ENCODE results near the gene KLC1.
"Not testable (repeated sequence)": the region's sequence is repeated elsewhere in the genome, so short reads cannot be mapped to it uniquely, and the experiment has no call there.

The KLC1 gene

DNA sequence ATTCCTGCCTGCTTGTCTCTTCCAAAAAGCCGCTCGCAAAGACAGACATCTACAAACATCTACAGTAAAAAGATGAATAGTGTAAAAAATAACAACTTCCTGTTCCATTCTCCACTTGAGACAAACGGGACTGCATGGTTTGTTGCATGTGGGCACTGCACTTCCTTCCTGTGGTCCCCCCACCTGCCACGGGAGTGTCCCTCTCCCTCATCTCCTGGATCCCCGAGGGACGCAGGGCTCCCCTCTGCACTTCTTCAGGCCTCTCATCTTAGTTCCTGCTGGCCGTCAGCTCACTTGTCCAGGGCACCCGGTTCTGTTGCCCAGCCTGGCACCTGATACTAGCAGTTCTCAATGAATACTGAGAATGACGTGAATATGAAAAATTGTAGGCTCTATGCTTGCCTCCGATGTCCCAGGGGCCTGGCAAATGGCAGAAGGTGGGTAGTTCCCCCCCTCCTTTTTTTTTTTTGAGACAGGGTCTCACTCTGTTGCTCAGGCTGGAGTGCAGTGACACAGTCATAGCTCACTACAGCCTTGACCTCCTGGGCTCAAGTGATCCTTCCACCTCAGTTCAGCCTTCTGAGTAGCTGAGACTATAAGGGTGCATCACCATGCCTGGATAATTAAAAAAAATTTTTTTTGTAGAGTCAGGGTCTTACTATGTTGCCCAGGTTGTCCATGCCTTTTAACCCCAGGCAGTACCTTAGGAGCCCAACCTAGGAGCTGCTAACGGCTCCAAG, 3.5 kb upstream of the KLC1 start:
- peak in 4 of 5 donors; percentile 29 to 48 (median 34) for DNase-seq

- no peak for DNase-seq
Measured at GRCh38 chr14:103626146-103626850, 2.7 kb upstream of the KLC1 start.

- no peak for DNase-seq
Measured at GRCh38 chr14:103627073-103628025, 1.7 kb upstream of the KLC1 start.

DNA sequence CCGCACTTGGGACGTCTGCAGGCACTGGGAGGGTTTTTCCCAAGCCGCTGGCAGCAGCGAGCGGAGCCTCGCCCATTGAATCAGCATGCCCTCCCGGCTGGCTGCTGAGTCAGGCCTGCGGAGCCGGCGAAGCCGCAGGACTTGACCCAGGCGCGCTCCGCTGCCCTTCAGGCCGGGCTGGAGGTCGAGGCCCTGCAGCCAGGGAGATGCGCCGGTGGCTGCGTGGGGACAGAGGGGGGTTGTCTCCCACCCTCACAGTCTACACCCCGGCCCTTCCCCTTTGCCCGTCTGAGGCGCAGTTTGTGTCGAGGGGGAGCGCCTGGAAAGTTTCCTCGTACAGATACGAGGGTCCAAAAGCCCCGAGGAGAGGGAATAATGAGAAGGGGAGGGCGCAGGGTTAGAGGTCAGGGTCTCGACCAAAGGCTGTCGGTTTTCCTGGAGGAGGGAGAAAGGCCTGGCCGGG, 759 bp upstream of the KLC1 start:
- peak in 1 of 5 donors; percentile 6 for DNase-seq

- DNase-seq: peak in 3 of 5 donors; percentile 31 to 52 (median 33)
Measured at GRCh38 chr14:103629503-103630121, 601 bp downstream of the KLC1 start.

GRCh38 chr14:103630364-103631108, 1.5 kb downstream of the KLC1 start:
- DNase-seq: no peak

GRCh38 chr14:103633391-103633790, 4.4 kb downstream of the KLC1 start:
- no peak for DNase-seq

DNA sequence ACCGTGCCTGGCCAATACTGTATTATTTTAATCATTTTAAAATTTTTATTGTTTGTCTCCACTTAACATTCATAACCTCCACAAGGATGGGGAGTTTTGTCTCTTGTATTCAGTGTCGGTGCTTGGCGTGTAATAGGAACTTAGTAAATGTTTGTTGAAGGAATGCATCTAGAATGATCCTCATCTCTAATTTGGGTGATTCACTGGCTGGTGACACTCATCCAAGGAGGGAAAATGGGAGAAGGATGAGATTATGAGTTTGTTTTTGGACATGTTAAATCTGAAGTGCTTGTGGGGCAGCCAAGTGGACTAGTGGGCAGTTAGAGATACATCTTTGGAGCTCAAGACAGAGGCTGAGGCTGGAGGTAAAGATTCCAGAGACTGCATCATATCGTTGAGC, 5.1 kb downstream of the KLC1 start:
- DNase-seq: no peak

DNA sequence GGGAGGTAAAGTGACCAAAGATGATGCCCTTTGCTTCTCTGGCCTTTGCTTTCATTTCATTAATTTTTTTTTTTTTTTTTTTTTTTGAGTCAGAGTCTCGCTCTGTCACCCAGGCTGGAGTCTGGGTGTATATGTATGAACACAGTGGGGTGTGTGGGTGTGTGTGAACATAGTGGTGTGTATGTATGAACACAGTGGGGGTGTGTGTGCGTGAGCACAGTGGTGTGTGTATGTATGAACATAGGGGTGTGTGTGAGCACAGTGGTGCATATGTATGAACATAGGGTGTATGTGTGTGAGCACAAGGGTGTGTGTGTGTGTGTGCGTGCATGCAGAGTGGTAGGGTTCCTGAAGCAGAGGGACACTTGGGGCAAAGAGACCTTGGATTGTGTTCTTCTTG, 9.6 kb downstream of the KLC1 start:
- DNase-seq: no peak

- DNase-seq: no peak
Measured at GRCh38 chr14:103641161-103641560, 12.2 kb downstream of the KLC1 start.

GRCh38 chr14:103646189-103646588, 17.2 kb downstream of the KLC1 start:
- DNase-seq: no peak

DNA sequence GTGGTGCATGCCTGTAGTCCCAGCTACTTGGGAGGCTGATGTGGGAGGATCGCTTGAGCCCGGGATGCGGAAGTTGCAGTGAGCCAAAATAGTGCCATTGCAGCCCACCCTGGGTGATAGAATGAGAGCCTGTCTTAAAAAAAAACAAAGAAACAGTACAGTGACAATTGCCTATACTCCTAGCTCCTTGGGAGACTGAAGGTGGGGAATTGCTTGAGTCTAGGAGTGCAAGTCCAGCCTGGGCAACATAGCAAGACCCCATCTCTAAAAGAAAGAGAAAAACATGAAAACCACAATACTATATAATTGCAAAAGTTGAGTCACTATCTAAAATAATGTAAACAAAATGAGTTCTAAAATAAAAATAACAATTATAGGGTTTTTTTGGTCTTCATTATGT, 20.0 kb downstream of the KLC1 start:
- no peak for DNase-seq

DNA sequence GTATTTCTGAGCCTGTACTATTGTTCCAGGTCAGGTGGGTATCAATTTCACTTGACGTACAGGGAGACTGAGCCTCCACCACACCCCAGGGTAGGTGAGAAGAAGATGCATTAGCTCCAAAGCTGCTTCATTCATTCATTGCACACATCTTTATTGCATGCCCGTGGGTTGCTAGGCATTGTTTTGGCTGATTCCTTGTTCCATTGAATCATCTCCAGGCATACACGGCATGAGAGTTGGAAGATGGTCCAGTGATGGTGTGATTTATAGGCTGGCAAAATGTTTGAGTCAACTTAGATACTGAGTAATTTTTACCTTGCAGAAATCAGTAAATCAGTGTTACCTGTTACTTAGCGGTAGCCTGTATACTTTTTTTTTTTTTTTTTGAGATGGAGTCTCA, 21.2 kb downstream of the KLC1 start:
- DNase-seq: no peak

DNA sequence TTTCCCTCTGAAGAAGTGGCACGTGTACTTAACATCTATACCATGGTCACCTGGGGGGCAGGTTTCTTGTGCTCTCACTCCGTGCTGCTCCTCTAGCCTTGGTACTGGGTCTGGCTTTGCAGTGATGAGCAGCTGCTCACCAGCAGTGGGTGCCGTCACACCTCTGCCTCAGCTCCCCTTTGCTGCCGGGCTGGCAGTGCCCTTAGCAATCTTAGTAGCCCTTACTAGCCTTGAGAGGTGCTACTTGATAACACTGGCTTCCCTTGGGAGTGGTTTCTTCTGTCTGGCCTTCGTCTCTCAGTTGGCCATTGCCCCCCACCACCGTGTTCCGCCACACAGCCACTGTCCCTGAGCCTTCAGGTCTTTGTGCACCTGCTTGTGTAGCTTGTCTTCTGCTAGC, 22.6 kb downstream of the KLC1 start:
- DNase-seq: no peak

GRCh38 chr14:103652806-103653205, 23.8 kb downstream of the KLC1 start:
- no peak for DNase-seq

GRCh38 chr14:103653336-103653735, 24.3 kb downstream of the KLC1 start:
- DNase-seq: not testable (repeated sequence)

DNA sequence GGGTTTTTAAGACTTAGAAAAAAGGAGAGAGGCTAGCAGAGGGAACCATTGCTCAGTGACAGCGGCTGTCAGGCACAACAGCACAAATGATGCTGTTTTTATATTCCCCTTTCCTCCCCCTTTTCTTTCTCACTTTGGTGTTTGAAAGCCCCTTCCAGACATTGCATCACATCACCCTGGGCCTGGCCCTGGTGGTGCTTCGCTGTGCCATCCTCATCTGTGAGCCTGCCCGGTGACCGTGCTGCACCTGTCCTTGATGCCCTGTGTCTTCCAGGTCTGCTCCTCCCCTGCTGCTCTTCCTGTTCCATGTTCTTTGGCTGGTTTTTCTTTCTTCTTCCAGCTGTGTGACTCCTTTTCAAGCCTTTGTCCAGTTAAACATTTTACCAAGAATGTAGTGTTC, 24.8 kb downstream of the KLC1 start:
- no peak for DNase-seq

GRCh38 chr14:103654619-103655018, 25.6 kb downstream of the KLC1 start:
- DNase-seq: no peak

GRCh38 chr14:103656031-103656755, 27.2 kb downstream of the KLC1 start:
- DNase-seq: no peak

DNA sequence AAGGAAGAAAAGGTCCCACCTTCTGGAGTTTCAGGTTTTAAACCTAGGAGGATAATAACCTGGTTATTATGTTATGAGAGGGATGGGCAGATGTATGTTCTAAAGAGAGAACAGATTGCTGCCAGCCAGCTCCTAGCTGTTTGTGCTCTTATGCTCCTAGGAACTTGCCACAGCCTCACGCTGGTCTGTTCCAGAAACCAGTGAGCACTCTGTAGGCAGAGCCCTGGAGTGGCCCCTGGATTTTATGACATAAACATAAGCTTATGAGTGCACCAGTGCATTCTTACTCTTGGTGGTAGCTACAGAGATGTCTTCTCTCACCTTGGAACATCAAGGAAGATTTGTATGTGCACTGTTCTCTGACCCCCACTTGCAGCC, 27.7 kb downstream of the KLC1 start:
- DNase-seq: no peak

- DNase-seq: no peak
Measured at GRCh38 chr14:103657471-103657870, 28.5 kb downstream of the KLC1 start.
